SK-N-SH (cell line): Measurements from ENCODE around the gene MACO1. TPM values are rescaled to one million over a fixed set of nuclear protein-coding genes. Genes with fewer than 3 reads are reported as not detected.

ENCODE experiments used
- CTCF ChIA-PET: fragments of 300-600, 350-600 bp; formaldehyde crosslinking; extraction: SDS; loops from one replicate; lab custom pipeline; 2021; lab: Yijun Ruan, JAX
- POLR2A ChIA-PET: fragments of 350-600 bp; sonication (Branson Sonifier 250); formaldehyde crosslinking; extraction: SDS; loops from one replicate; lab custom pipeline; 2020; ENCODE audit warnings: antibody characterized with exemption, inconsistent platforms; lab: Yijun Ruan, JAX
- DNase-seq: peaks from one replicate; pipeline ENCODE4 v3.0.0; 2012
- H2AFZ ChIP-seq: fragments of 200-600 bp; sonication (generic); 2 replicates; pipeline ENCODE4 v1.8.1; 2016; ENCODE audit warnings: antibody characterized with exemption, mild to moderate bottlenecking, low read depth
- H3F3A ChIP-seq: fragments of 200-600 bp; sonication (generic); replicated peaks from 2 replicates; pipeline ENCODE3; 2016; ENCODE audit warnings: antibody characterized with exemption, mild to moderate bottlenecking; ENCODE audit not compliant: insufficient read depth
- H3K27ac ChIP-seq, 2 experiments: fragments of 200-500 bp in 1 of 2; fragments of 200-600 bp in 1 of 2; sonication (Bioruptor generic) in 1 of 2; sonication (generic), shearing (Covaris generic) in 1 of 2; 2 replicates each; pipeline versions ENCODE4 v1.5.1 to v1.6.1; 2014 to 2016; ENCODE audit warnings: low read depth in 2 of 2, inconsistent platforms in 1 of 2, low read length in 1 of 2, mild to moderate bottlenecking in 1 of 2, mixed read lengths in 1 of 2
- H3K27me3 ChIP-seq: fragments of 200-600 bp; sonication (generic), shearing (Covaris generic); 2 replicates; pipeline ENCODE4 v1.6.1; 2016; ENCODE audit warnings: mixed run types; ENCODE audit not compliant: insufficient read depth
- H3K36me3 ChIP-seq, 2 experiments: fragments of 200-500 bp in 1 of 2; fragments of 200-600 bp in 1 of 2; sonication (Bioruptor generic) in 1 of 2; sonication (generic) in 1 of 2; replicated peaks in 1 of 2; 2 replicates each; pipeline versions ENCODE3 to v1.5.1; 2014 to 2016; ENCODE audit warnings: low read length in 1 of 2, mild to moderate bottlenecking in 1 of 2; ENCODE audit not compliant: insufficient read depth in 2 of 2, control insufficient read depth in 1 of 2
- H3K4me1 ChIP-seq, 2 experiments: fragments of 200-500 bp in 1 of 2; fragments of 200-600 bp in 1 of 2; sonication (Bioruptor generic) in 1 of 2; sonication (generic), shearing (Covaris generic) in 1 of 2; 2 replicates each; pipeline versions ENCODE4 v1.5.1 to v1.6.1; 2014 to 2016; ENCODE audit warnings: low read depth in 1 of 2, low read length in 1 of 2, mixed run types in 1 of 2; ENCODE audit not compliant: insufficient read depth in 2 of 2, control insufficient read depth in 1 of 2
- H3K4me2 ChIP-seq: fragments of 200-600 bp; sonication (generic), shearing (Covaris generic); 2 replicates; pipeline ENCODE4 v1.6.1; 2017; ENCODE audit warnings: mixed run types
- H3K4me3 ChIP-seq, 2 experiments: fragments of 200-500 bp in 1 of 2; fragments of 200-600 bp in 1 of 2; sonication (Bioruptor generic) in 1 of 2; sonication (generic), shearing (Covaris generic) in 1 of 2; 2 replicates each; pipeline versions ENCODE4 v1.5.1 to v1.8.1; 2014 to 2016; ENCODE audit warnings: low read depth in 2 of 2, inconsistent platforms in 1 of 2, low read length in 1 of 2, mild to moderate bottlenecking in 1 of 2, mixed read lengths in 1 of 2, moderate library complexity in 1 of 2
- H3K79me2 ChIP-seq: fragments of 200-600 bp; sonication (generic); 2 replicates; pipeline ENCODE4 v1.8.1; 2017; ENCODE audit warnings: mild to moderate bottlenecking; ENCODE audit not compliant: insufficient read depth
- H3K9ac ChIP-seq: fragments of 200-600 bp; sonication (generic); 2 replicates; pipeline ENCODE4 v1.6.1; 2017; ENCODE audit warnings: mixed run types
- H3K9me2 ChIP-seq: fragments of 200-600 bp; sonication (generic); 2 replicates; pipeline ENCODE4 v1.6.1; 2017; ENCODE audit warnings: mixed run types
- H3K9me3 ChIP-seq: fragments of 200-600 bp; sonication (generic); 2 replicates; pipeline ENCODE4 v1.6.1; 2017; ENCODE audit warnings: mixed run types, mild to moderate bottlenecking, moderate library complexity
- H4K20me1 ChIP-seq: fragments of 200-600 bp; sonication (generic); 2 replicates; pipeline ENCODE4 v1.6.1; 2017; ENCODE audit warnings: mild to moderate bottlenecking, mixed run types; ENCODE audit not compliant: insufficient read depth
- CHD2 ChIP-seq: fragments of 150-350 bp; IDR thresholded peaks from 2 replicates; pipeline ENCODE4 v1.6.1; 2018; ENCODE audit warnings: low read length; ENCODE audit not compliant: partially characterized antibody
- CTCF ChIP-seq: fragments of 200-600 bp; sonication (generic); IDR thresholded peaks from 2 replicates; pipeline ENCODE4 v1.6.1; 2017; ENCODE audit warnings: antibody characterized with exemption, mild to moderate bottlenecking, moderate library complexity
- EZH2phosphoT487 ChIP-seq: fragments of 200-600 bp; sonication (generic); IDR thresholded peaks from 2 replicates; pipeline ENCODE4 v1.6.1; 2017; ENCODE audit warnings: low read depth, mixed run types, mild to moderate bottlenecking, antibody characterized with exemption, moderate library complexity, borderline replicate concordance
- GABPA ChIP-seq: IDR thresholded peaks from 2 replicates; pipeline ENCODE4 v1.4.0; 2012; ENCODE audit warnings: low read depth, mild to moderate bottlenecking
- GATA2 ChIP-seq: sonication (generic); formaldehyde crosslinking; IDR thresholded peaks from 2 replicates; pipeline ENCODE4 v1.5.0; 2020; ENCODE audit warnings: mild to moderate bottlenecking, missing genetic modification reagents
- IRF3 ChIP-seq: fragments of 150-350 bp; IDR thresholded peaks from 2 replicates; pipeline ENCODE4 v1.6.1; 2016; ENCODE audit warnings: mild to moderate bottlenecking, low read depth, low read length
- MAX ChIP-seq: IDR thresholded peaks from 2 replicates; pipeline ENCODE4 v1.4.0; 2012; ENCODE audit warnings: low read depth
- MEF2A ChIP-seq: IDR thresholded peaks from 2 replicates; pipeline ENCODE4 v1.4.0; 2012; ENCODE audit warnings: low read depth, borderline replicate concordance
- MXI1 ChIP-seq: IDR thresholded peaks from 2 replicates; pipeline ENCODE4 v1.6.1; 2012; ENCODE audit warnings: mild to moderate bottlenecking, low read depth, low read length, improper control_type of control experiment
- NRF1 ChIP-seq: IDR thresholded peaks from 2 replicates; pipeline ENCODE4 v1.6.1; 2012; ENCODE audit warnings: low read depth, mild to moderate bottlenecking, low read length
- PBX3 ChIP-seq: IDR thresholded peaks from 2 replicates; pipeline ENCODE4; 2012
- POLR2AphosphoS5 ChIP-seq: IDR thresholded peaks from 2 replicates; pipeline ENCODE4 v1.6.1; 2012; ENCODE audit warnings: low read depth, low read length
- RFX5 ChIP-seq: IDR thresholded peaks from 2 replicates; pipeline ENCODE4 v1.6.1; 2012; ENCODE audit warnings: mild to moderate bottlenecking, improper control_type of control experiment, low read length
- RXRA ChIP-seq: IDR thresholded peaks from 2 replicates; pipeline ENCODE4 v1.4.0; 2012; ENCODE audit warnings: low read depth, mild to moderate bottlenecking, borderline replicate concordance
- TCF12 ChIP-seq: IDR thresholded peaks from 2 replicates; pipeline ENCODE4 v1.4.0; 2012
- TEAD4 ChIP-seq: IDR thresholded peaks from 2 replicates; pipeline ENCODE4 v1.4.0; 2012; ENCODE audit warnings: mild to moderate bottlenecking, borderline replicate concordance; ENCODE audit not compliant: insufficient read depth
- USF1 ChIP-seq: IDR thresholded peaks from 2 replicates; pipeline ENCODE4 v1.4.0; 2012; ENCODE audit warnings: low read depth, borderline replicate concordance
- USF2 ChIP-seq: fragments of 150-350 bp; IDR thresholded peaks from 2 replicates; pipeline ENCODE4 v1.6.1; 2017; ENCODE audit warnings: antibody characterized with exemption, low read length, low read depth, borderline replicate concordance
- YY1 ChIP-seq: IDR thresholded peaks from 2 replicates; pipeline ENCODE4 v1.4.0; 2012; ENCODE audit warnings: low read depth, mild to moderate bottlenecking
- polyA plus RNA-seq, 3 experiments: library from polyadenylated mRNA; depleted of rRNA; stranded (reverse); fragments of >200 nt; gene quantifications; 2 replicates each; pipeline ENCODE4 v1.2.3, GENCODE V29; 2012
- TF ChIP-seq, protein P1 (sequence below): IDR thresholded peaks from 2 replicates; pipeline ENCODE4 v1.6.1; 2012; ENCODE audit warnings: mild to moderate bottlenecking, low read depth, low read length, moderate library complexity

Gene MACO1
- polyA plus RNA-seq, 1 of the 3 experiments (the other 2 are of a cell fraction) = 6.9 TPM

- Histone ChIP-seq H4K20me1 (peaks cover 17% of the 10 kb centered on the region), H3K4me2 (no peak overlapping the region), H3F3A (peaks cover 27% of the 10 kb centered on the region), H3K9me2 (no peaks in the 10 kb centered on the region), H3K9ac (no peak overlapping the region), H3K27me3 (no peaks in the 10 kb centered on the region), H3K9me3 (no peaks in the 10 kb centered on the region), H2AFZ (no peak overlapping the region), H3K79me2 (peaks cover 84% of the 10 kb centered on the region), H3K36me3 (peaks cover 22 to 27% of the 10 kb centered on the region in 2 experiments)
- no peak for DNase-seq
- ChIA-PET CTCF (interaction anchor here (1.0 to 1.1 kb wide), 2 partner anchors 16 to 40 kb away, joined by 3 read pairs; no protein-coding TSS in a partner anchor), POLR2A (no interaction called here)
- no peak for TF ChIP-seq USF2
- TF ChIP-seq IRF3 = no peak
- no peak for TF ChIP-seq CHD2
- TF ChIP-seq MEF2A = no peak
- no peak for TF ChIP-seq RXRA
- no peak for TF ChIP-seq GATA2 (CRISPR knock-in tag)
- TF ChIP-seq USF1 = no peak
- TF ChIP-seq NRF1 = no peak
- TF ChIP-seq, protein P1, sequence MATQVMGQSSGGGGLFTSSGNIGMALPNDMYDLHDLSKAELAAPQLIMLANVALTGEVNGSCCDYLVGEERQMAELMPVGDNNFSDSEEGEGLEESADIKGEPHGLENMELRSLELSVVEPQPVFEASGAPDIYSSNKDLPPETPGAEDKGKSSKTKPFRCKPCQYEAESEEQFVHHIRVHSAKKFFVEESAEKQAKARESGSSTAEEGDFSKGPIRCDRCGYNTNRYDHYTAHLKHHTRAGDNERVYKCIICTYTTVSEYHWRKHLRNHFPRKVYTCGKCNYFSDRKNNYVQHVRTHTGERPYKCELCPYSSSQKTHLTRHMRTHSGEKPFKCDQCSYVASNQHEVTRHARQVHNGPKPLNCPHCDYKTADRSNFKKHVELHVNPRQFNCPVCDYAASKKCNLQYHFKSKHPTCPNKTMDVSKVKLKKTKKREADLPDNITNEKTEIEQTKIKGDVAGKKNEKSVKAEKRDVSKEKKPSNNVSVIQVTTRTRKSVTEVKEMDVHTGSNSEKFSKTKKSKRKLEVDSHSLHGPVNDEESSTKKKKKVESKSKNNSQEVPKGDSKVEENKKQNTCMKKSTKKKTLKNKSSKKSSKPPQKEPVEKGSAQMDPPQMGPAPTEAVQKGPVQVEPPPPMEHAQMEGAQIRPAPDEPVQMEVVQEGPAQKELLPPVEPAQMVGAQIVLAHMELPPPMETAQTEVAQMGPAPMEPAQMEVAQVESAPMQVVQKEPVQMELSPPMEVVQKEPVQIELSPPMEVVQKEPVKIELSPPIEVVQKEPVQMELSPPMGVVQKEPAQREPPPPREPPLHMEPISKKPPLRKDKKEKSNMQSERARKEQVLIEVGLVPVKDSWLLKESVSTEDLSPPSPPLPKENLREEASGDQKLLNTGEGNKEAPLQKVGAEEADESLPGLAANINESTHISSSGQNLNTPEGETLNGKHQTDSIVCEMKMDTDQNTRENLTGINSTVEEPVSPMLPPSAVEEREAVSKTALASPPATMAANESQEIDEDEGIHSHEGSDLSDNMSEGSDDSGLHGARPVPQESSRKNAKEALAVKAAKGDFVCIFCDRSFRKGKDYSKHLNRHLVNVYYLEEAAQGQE = no peak
- no peak for TF ChIP-seq TCF12
- no peak for TF ChIP-seq RFX5
- TF ChIP-seq MXI1 = no peak
- TF ChIP-seq EZH2phosphoT487 = no peak
- no peak for TF ChIP-seq YY1
- no peak for TF ChIP-seq TEAD4
- TF ChIP-seq POLR2AphosphoS5 = no peak
- TF ChIP-seq GABPA = no peak
- TF ChIP-seq CTCF = no peak
- TF ChIP-seq MAX = no peak
- TF ChIP-seq PBX3 = no peak
- TF ChIP-seq, all 33 proteins: peak for 0
- H3K4me3 ChIP-seq = no peak overlapping the region
- peaks cover 11 to 17% of the 10 kb centered on the region in 2 experiments; a peak in 3 of 4 replicates for H3K4me1 ChIP-seq
- no peak overlapping the region for H3K27ac ChIP-seq
These were observed 16.9 kb downstream of the MACO1 start for GRCh38 chr1:25447547-25447946.
